Type B pancreatic cell (in vitro differentiated cells): ENCODE data around the gene AURKAIP1. TPM values are rescaled to one million over a fixed set of nuclear protein-coding genes. Genes with fewer than 3 reads are reported as not detected.
"Not testable (repeated sequence)": the region's sequence is repeated elsewhere in the genome, so short reads cannot be mapped to it uniquely, and the experiment has no call there.

Experiments used
- DNase-seq: peaks from one replicate; pipeline ENCODE4 v3.0.0; 2021; ENCODE audit warnings: mixed read lengths; ENCODE audit not compliant: unreplicated experiment; ENCODE audit errors: extremely low spot score
- H3K27ac Mint-ChIP-seq: 2 replicates; pipeline ENCODE4 v1.8.0; 2021; ENCODE audit warnings: mild to moderate bottlenecking, mixed read lengths
- H3K27me3 Mint-ChIP-seq: 2 replicates; pipeline ENCODE4 v1.8.0; 2021; ENCODE audit warnings: mixed read lengths
- H3K36me3 Mint-ChIP-seq: 2 replicates; pipeline ENCODE4 v1.8.0; 2021; ENCODE audit warnings: mixed read lengths
- H3K4me1 Mint-ChIP-seq: one replicate; pipeline ENCODE4 v1.8.0; 2021; ENCODE audit warnings: mixed read lengths; ENCODE audit not compliant: unreplicated experiment
- H3K4me3 Mint-ChIP-seq: 2 replicates; pipeline ENCODE4 v1.8.0; 2021; ENCODE audit warnings: mild to moderate bottlenecking, mixed read lengths
- H3K9me3 Mint-ChIP-seq: 2 replicates; pipeline ENCODE4 v1.8.0; 2021; ENCODE audit warnings: mixed read lengths
- CTCF ChIP-seq: fragments of 200-600 bp; sonication (generic); conservative IDR thresholded peaks from 2 replicates; pipeline ENCODE4 v1.5.0; 2021; ENCODE audit warnings: antibody characterized with exemption, mild to moderate bottlenecking
- total RNA-seq: library from RNA; stranded (reverse); gene quantifications from 2 replicates; pipeline ENCODE4 v1.2.1, GENCODE V29; 2021; ENCODE audit warnings: low replicate concordance

Gene AURKAIP1
- total RNA-seq, 1 donor from 2014 or later: 122 TPM

GRCh38 chr1:1371746-1372711 is 3.0 kb downstream of the AURKAIP1 start:
- peak; percentile 85 for DNase-seq
- no peaks in the 10 kb centered on the region for H3K9me3 Mint-ChIP-seq
- H3K4me1 Mint-ChIP-seq: peaks cover 4% of the 10 kb centered on the region
- TF ChIP-seq CTCF: peak; percentile 92
- peak overlapping the region; percentile 68 for H3K4me3 Mint-ChIP-seq
- peaks cover 4% of the 10 kb centered on the region for H3K36me3 Mint-ChIP-seq
- H3K27me3 Mint-ChIP-seq: peaks cover 3% of the 10 kb centered on the region
- H3K27ac Mint-ChIP-seq: no peak overlapping the region

- peaks cover 3% of the 10 kb centered on the region for H3K27me3 Mint-ChIP-seq
- H3K4me3 Mint-ChIP-seq: no peak overlapping the region
- no peak overlapping the region for H3K27ac Mint-ChIP-seq
- TF ChIP-seq CTCF: no peak
- peaks cover 4% of the 10 kb centered on the region for H3K36me3 Mint-ChIP-seq
- H3K9me3 Mint-ChIP-seq: no peaks in the 10 kb centered on the region
- peaks cover 4% of the 10 kb centered on the region for H3K4me1 Mint-ChIP-seq
- no peak for DNase-seq
These were observed 3.7 kb downstream of the AURKAIP1 start for GRCh38 chr1:1371364-1371745.

DNA sequence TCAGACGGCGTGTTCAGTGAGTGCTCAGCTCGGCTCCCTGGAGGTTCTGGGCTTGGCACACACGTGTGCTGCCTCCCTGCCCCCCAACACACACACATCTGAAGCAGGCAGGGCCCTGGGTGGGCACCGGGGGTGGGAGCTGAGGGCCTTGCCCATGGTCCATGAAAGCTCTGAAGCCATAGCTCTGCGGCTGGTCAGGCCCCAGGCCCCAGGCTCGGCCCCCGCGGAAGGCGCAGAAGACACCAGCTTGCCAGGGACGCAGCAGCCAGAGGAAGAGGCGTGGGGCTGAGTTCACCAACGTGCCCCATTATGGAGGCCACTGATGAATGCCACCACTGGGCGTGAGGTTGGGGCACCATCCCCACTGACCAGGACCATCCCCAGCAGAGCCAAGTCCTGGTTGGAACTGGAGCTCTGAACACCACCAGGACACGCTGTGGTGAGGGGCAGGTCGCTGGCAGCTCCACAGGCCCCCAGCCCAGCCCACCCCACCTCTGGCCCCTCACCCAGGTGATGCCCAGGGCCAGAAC is 4.2 kb downstream of the AURKAIP1 start:
- no peak overlapping the region for H3K27ac Mint-ChIP-seq
- H3K9me3 Mint-ChIP-seq: no peaks in the 10 kb centered on the region
- H3K36me3 Mint-ChIP-seq: peaks cover 4% of the 10 kb centered on the region
- H3K4me3 Mint-ChIP-seq: no peak overlapping the region
- DNase-seq: no peak
- H3K4me1 Mint-ChIP-seq: peaks cover 4% of the 10 kb centered on the region
- H3K27me3 Mint-ChIP-seq: peaks cover 3% of the 10 kb centered on the region
- TF ChIP-seq CTCF: no peak

- not testable (repeated sequence) for H3K4me3 Mint-ChIP-seq, DNase-seq, H3K36me3 Mint-ChIP-seq, H3K9me3 Mint-ChIP-seq, H3K4me1 Mint-ChIP-seq, H3K27ac Mint-ChIP-seq, H3K27me3 Mint-ChIP-seq
These were observed 4.9 kb downstream of the AURKAIP1 start for GRCh38 chr1:1370094-1370493.

DNA sequence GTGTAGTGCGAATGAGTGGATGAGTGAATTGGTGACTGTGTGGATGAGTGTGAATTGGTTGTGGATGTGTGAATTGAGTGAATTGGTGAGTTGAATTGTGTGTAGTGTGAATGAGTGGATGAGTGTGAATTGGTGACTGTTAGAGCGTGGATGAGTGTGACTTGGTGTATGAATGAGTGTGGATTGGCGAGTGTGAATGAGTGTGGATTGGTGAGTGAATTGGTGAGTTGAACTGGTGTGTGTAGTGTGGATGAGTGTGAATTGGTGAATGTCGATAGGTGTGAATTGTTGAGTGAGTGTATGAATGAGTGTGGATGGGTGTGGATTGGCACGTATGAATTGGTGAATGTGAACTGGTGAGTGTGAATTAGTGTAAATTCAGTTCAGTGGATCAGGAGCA is 7.7 kb downstream of the AURKAIP1 start:
- Mint-ChIP-seq H3K27me3 (no peaks in the 10 kb centered on the region), H3K4me3 (no peak overlapping the region), H3K27ac (no peak overlapping the region), H3K9me3 (no peaks in the 10 kb centered on the region), H3K4me1 (peaks cover under 1% of the 10 kb centered on the region), H3K36me3 (no peaks in the 10 kb centered on the region)
- TF ChIP-seq CTCF: no peak
- DNase-seq: no peak

- no peaks in the 10 kb centered on the region for H3K9me3 Mint-ChIP-seq
- H3K27ac Mint-ChIP-seq: no peak overlapping the region
- no peak for DNase-seq
- no peaks in the 10 kb centered on the region for H3K36me3 Mint-ChIP-seq
- H3K4me3 Mint-ChIP-seq: no peak overlapping the region
- no peak for TF ChIP-seq CTCF
- H3K27me3 Mint-ChIP-seq: no peaks in the 10 kb centered on the region
- H3K4me1 Mint-ChIP-seq: peaks cover 6% of the 10 kb centered on the region
These were observed 8.3 kb downstream of the AURKAIP1 start for GRCh38 chr1:1366699-1367066.
